ENCODE measurements around the gene DYNC1H1. TPM values are rescaled to one million over a fixed set of nuclear protein-coding genes. Genes with fewer than 3 reads are reported as not detected.

DYNC1H1 gene
- total and polyA plus RNA-seq, 2 of the 13 experiments (the other 11 are each of a cell fraction or from before 2014, with no cell fraction given): 74.4 to 239 TPM

GRCh38 chr14:102086972-102087761 is 122.8 kb downstream of the DYNC1H1 start, which contains the start of gene HSP90AA1 (continued):
- TF ChIP-seq AKNA (CRISPR knock-in tag; IDR thresholded peaks at IDR 0.05; ENCODE audit: borderline replicate concordance): no peak
- no peak for TF ChIP-seq FOXK2 (IDR thresholded peaks at IDR 0.05)
- 0 out of 2 replicates have a peak, but pooled peaks have one; percentile 80 for TF ChIP-seq LRRFIP1 (CRISPR knock-in tag; conservative IDR thresholded peaks at IDR 0.05)
- no peak for TF ChIP-seq ZNF652 (CRISPR knock-in tag; IDR thresholded peaks at IDR 0.05; ENCODE audit: borderline replicate concordance, low read depth)
- peak; percentile 52; the same call in 1 of the 2 replicates for TF ChIP-seq SP4 (CRISPR knock-in tag; IDR thresholded peaks at IDR 0.05)
- peak; percentile 73; the same call in 1 of the 2 replicates for TF ChIP-seq NFAT5 (CRISPR knock-in tag; IDR thresholded peaks at IDR 0.05)
- peak; percentile 77; the same call in 1 of the 2 replicates for TF ChIP-seq ZSCAN20 (CRISPR knock-in tag; IDR thresholded peaks at IDR 0.05; ENCODE audit: borderline replicate concordance)
- peak in 1 of 2 experiments; percentile 54; a peak in 2 of 4 replicates for TF ChIP-seq KLF16 (CRISPR knock-in tag; IDR thresholded peaks at IDR 0.05)
- no peak for TF ChIP-seq ZNF3 (CRISPR knock-in tag; IDR thresholded peaks at IDR 0.05)
- peak; percentile 50; the same call in 1 of the 2 replicates for TF ChIP-seq ZNF337 (CRISPR knock-in tag; IDR thresholded peaks at IDR 0.05; ENCODE audit: borderline replicate concordance, low read depth)
- peak; percentile 73; the same call in 1 of the 2 replicates for TF ChIP-seq TBX2 (CRISPR knock-in tag; IDR thresholded peaks at IDR 0.05; ENCODE audit: borderline replicate concordance)
- TF ChIP-seq ZNF740 (CRISPR knock-in tag; IDR thresholded peaks at IDR 0.05): peak; percentile 94
- TF ChIP-seq GMEB2 (CRISPR knock-in tag; IDR thresholded peaks at IDR 0.05; ENCODE audit: low read depth): no peak
